Femur (tissue), 1 donor: ENCODE data around the gene EIF3D.
A peak's percentile ranks its signal among the peaks of the same experiment; 100 is the strongest.

ENCODE experiments used
- DNase-seq: peaks from one replicate; pipeline ENCODE4 v3.0.0-alpha.2; 2017

EIF3D gene

GRCh38 chr22:36528795-36529751 is at the start of gene EIF3D:
Gene EIF3D (minus strand): TSS chr22:36529166. CDS start chr22:36526121, 3,045 bp downstream.
- DNase-seq: peak; percentile 99

- no peak for DNase-seq
Observed at GRCh38 chr22:36578619-36579018, 49.7 kb upstream of the EIF3D start.

- DNase-seq: no peak
Observed at GRCh38 chr22:36577019-36577418, 48.1 kb upstream of the EIF3D start.

GRCh38 chr22:36574728-36575127 is 45.8 kb upstream of the EIF3D start:
- no peak for DNase-seq

- DNase-seq: no peak
Observed at GRCh38 chr22:36573815-36574363, 44.9 kb upstream of the EIF3D start.

- no peak for DNase-seq
Observed at GRCh38 chr22:36571991-36572390, 43.0 kb upstream of the EIF3D start.

- DNase-seq: no peak
Observed at GRCh38 chr22:36569999-36570398, 41.0 kb upstream of the EIF3D start.

GRCh38 chr22:36568846-36569245 is 39.9 kb upstream of the EIF3D start:
- no peak for DNase-seq

- DNase-seq: no peak
Observed at GRCh38 chr22:36566720-36567119, 37.8 kb upstream of the EIF3D start.

GRCh38 chr22:36565686-36566085 is 36.7 kb upstream of the EIF3D start:
- DNase-seq: no peak

GRCh38 chr22:36565159-36565507 is 36.2 kb upstream of the EIF3D start:
- DNase-seq: no peak

- DNase-seq: peak; percentile 37
Observed at GRCh38 chr22:36564422-36565158, 35.6 kb upstream of the EIF3D start.

GRCh38 chr22:36563898-36564297 is 34.9 kb upstream of the EIF3D start:
- no peak for DNase-seq

- DNase-seq: no peak
Observed at GRCh38 chr22:36563444-36563843, 34.5 kb upstream of the EIF3D start.

GRCh38 chr22:36563001-36563400 is 34.0 kb upstream of the EIF3D start:
- DNase-seq: no peak

GRCh38 chr22:36562261-36562835 is 33.4 kb upstream of the EIF3D start:
- DNase-seq: no peak

GRCh38 chr22:36561291-36561811 is 32.4 kb upstream of the EIF3D start:
- no peak for DNase-seq

- no peak for DNase-seq
Observed at GRCh38 chr22:36560001-36560400, 31.0 kb upstream of the EIF3D start.

GRCh38 chr22:36554098-36554497 is 25.1 kb upstream of the EIF3D start:
- no peak for DNase-seq

GRCh38 chr22:36552289-36552688 is 23.3 kb upstream of the EIF3D start:
- no peak for DNase-seq

- no peak for DNase-seq
Observed at GRCh38 chr22:36550701-36551495, 21.9 kb upstream of the EIF3D start.

GRCh38 chr22:36549033-36549432 is 20.1 kb upstream of the EIF3D start:
- no peak for DNase-seq
